NCI-H2227 treated with DMSO at 0.1 percent for 48 hours (cell line): ENCODE data around the gene B4GALT4.

Experiments
- DNase-seq: peaks from one replicate; lab custom pipeline; 2025; lab: John Stamatoyannopoulos, UW

B4GALT4 gene

GRCh38 chr3:119236756-119237155 lies 3.9 kb downstream of the B4GALT4 start:
- DNase-seq: no peak

DNA sequence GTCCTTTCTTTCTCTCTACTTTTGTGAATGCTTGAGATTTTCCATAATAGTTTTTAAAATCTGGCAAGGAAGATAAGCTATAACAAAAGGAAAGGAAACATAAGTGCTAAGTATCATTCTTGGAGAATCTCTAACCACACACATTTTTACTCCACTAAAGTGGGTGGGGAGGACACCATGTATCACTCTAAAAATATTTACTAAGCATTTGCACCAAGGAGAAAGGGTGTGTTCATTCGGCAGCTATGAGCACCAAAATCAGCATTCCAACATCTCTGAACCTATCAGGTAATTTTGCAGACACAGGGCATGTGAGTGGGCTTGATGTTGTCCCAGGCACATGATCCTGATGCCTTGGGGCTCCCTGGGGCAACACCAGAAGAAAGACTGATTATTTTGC lies 5.5 kb downstream of the B4GALT4 start:
- DNase-seq: no peak

DNA sequence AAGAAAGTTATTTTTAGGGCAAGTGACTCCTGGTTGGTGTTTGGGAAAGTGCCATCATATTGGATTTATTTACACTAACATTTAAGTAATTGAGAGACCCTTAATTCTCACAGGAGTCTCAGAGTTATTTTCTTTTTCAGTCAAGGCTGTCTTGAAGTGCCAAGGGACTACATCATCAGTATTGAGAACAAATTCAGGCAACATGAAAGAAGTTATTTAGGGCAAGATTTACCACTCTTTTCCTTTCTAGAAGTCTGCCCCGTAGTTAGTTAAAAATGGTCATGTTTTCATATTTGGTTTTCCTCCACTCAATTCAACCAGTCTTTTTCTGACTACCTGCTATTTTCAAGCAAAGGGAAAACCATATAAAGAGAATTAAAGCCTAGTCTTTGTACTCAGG lies 6.1 kb downstream of the B4GALT4 start:
- no peak for DNase-seq

DNA sequence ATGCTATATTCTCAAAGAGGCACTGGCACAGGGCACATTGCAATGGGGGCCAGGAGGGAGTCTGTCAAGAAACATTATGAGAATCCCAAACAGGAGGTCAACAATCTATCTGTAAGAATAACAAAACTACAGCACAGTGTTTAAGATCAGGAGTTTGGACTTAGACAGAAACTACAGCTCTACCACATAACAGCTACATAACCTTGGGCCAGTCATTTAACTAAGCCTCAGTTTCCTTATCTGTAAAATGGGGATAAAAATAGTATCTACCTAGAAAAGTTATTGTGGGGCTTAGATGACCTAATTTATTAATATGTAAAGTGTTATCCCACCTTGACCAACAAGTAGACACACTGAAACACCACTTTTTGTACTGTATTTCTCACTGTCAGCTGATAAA lies 9.9 kb downstream of the B4GALT4 start:
- DNase-seq: no peak

DNA sequence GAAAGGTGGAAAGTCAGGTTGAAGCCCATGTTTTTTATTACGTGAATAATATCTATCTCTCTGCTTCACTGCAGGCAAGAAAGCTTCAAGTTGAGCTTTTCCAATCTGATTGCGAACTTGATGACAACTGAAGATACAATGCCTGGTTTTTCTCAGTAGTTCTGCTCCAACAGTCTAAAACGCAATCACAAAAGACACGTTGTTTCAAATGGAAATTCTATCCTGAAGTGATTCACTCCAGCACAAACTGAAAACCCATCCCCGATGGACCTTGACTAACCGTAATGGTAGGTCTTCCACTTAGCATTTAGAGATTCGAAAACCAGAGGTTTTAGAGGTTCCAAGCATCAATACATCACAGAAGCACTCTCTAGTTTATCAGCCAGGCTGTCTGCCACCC lies 10.6 kb downstream of the B4GALT4 start:
- no peak for DNase-seq

- no peak for DNase-seq
Observed at GRCh38 chr3:119229190-119229589, 11.5 kb downstream of the B4GALT4 start.

- DNase-seq: no peak
Observed at GRCh38 chr3:119228373-119229145, 12.1 kb downstream of the B4GALT4 start.

DNA sequence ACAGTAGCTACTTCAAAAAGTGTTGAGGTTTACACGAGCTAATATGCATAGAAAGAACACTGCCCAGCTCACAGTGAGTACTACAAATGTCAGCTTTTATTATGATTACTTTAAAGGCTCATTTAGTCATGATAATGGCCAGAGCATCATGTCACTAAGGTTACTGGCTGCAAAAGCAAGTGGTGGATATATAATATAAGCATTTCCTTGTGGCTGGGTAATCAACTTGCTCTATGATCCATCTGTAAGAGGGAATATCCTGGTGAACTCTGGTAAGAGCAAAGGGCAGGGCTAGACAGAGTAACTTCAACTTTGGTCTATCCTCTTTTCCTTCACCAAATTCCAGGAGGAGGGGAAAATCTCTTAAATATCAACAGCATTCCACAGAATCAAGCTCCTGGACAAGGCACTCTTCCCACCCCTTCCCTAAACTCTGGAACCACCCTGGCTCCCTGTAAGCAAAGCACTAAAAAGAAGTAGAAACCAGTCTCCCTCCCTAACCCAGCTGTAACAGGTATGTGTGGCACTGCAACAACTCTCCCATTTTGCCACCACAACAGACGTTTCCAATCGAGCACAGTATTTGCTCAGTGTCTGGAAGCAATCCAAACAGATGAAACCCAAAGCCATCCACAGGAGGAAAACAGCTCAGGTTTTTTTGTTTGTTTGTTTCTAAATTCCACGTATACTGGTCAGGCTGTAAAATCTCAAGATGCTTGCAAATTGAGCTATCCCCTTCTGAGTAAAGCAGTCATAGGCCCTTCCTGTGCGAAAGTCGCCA lies 13.4 kb downstream of the B4GALT4 start:
- no peak for DNase-seq

DNA sequence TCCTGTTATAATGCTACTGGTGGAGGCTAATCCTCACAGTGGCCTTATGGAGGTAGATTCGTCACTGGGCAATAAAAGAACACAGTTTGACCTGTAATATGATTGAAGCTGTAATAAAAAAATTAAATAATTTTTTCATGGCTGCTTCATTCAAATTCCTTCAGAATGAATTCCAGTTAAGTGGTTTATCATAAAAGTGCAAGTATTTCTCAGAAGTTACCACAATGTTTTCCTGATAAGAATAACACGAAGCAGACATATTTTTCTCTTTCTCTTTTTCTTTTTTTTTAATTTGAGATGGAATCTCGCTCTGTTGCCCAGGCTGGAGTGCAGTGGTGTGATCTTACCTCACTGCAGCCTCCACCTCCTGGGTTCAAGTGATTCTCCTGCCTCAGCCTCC lies 15.6 kb downstream of the B4GALT4 start:
- no peak for DNase-seq

- no peak for DNase-seq
Observed at GRCh38 chr3:119223511-119223910, 17.2 kb downstream of the B4GALT4 start.

DNA sequence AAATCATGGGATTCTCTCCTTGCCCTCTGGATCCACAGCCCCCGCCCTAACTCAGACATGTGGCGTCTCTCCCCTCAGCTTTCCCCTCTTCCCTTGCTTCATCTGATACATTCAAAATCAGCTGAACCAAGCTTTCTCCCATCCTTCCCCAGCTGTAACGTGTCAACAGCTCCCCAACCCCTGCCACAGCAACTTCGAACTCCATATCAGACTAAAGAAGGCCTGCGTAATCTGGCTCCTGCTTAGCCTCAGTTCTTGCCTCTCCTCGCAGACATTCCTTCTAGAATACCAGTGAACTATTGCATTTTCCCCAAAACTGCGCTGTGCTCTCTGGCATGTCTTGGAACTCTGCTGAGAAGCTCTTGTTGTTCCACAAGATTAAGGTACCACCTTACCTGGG lies 18.3 kb downstream of the B4GALT4 start:
- DNase-seq: no peak

- DNase-seq: no peak
Observed at GRCh38 chr3:119221779-119222320, 18.8 kb downstream of the B4GALT4 start.

GRCh38 chr3:119220970-119221667 lies 19.6 kb downstream of the B4GALT4 start:
- no peak for DNase-seq

- no peak for DNase-seq
Observed at GRCh38 chr3:119220198-119220597, 20.5 kb downstream of the B4GALT4 start.

GRCh38 chr3:119219069-119219468 lies 21.6 kb downstream of the B4GALT4 start:
- no peak for DNase-seq

- no peak for DNase-seq
Observed at GRCh38 chr3:119211803-119212202, 28.9 kb downstream of the B4GALT4 start.

GRCh38 chr3:119211193-119211592 lies 29.5 kb downstream of the B4GALT4 start:
- no peak for DNase-seq

DNA sequence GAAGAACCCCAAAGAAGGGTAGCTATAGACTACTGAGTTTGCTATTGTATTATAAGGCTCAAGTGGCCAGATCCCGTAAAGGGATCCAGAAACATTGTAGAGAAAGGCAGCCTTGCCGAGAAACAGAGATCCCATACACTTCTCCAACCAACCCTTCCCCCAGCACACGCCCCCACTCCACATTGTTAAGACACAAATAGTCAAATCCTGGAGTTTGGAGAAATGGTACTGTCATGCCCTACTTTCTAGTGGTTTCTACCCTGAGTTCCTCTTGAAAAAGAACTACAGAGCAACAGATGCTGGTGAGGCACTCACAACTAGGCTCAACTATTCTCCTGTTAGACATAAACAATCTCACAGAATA lies 33.2 kb downstream of the B4GALT4 start:
- DNase-seq: no peak

GRCh38 chr3:119206611-119207511 lies 33.8 kb downstream of the B4GALT4 start:
- DNase-seq: no peak

GRCh38 chr3:119205685-119206084 lies 35.0 kb downstream of the B4GALT4 start:
- DNase-seq: no peak

DNA sequence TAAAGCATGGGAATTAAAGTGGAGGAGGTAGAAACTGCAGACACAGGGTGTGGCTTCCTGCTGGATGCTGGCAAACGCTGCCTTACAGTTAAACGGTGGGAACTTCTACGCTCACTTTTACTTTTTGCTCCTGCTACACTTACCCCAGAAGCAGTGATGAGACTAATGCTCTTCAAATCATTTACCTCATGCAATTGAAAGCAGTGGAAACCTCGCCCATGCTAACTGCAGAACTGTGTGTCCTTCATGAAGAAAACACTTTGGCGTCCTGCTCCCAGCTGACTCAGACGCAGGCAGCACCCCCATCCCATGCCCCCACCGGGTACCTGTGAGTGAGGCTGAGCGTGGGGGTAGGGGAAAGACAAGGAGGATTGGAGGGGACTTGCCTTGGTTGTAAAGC lies 35.5 kb downstream of the B4GALT4 start:
- DNase-seq: no peak

DNA sequence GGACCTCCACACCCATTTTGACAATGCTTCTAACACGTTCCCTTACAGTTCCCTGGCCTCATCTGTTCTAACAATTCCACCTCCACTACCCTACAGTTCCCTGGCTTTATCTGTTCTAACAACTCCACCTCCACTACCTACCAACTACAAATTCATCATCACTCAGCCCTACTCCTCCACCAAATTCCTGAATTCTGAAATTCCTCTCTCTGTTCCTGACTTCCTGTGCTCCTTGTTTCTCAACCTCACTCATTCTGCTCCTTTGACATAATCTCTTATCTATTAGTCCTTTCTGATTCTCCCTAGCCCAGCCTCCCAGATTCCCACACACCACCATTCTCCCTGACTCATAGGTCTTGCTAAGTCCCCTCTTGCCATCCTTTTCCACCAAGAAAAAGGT lies 44.8 kb downstream of the B4GALT4 start:
- DNase-seq: no peak
